ENCODE results near the gene DYNC1H1.

DYNC1H1 gene

GRCh38 chr14:101965770-101966722 is 1.7 kb downstream of the DYNC1H1 start:
- H2AFZ ChIP-seq (ENCODE audit: low read depth): no peak overlapping the region
- H3K36me3 ChIP-seq (ENCODE audit: insufficient read depth): peaks cover 5% of the 10 kb centered on the region; the same call in 1 of the 2 replicates
- H3K4me3 ChIP-seq (IDR thresholded peaks at IDR 0.05; ENCODE audit: insufficient read depth, low read depth, low read length): no peak overlapping the region
- H4K20me1 ChIP-seq (ENCODE audit: insufficient read depth): peaks cover 6% of the 10 kb centered on the region; the same call in 1 of the 2 replicates
- no peaks in the 10 kb centered on the region for H3K27me3 ChIP-seq (ENCODE audit: insufficient read depth, low read depth)
- peaks cover 37% of the 10 kb centered on the region for H3K4me1 ChIP-seq (ENCODE audit: low read depth, poor library complexity, severe bottlenecking)
- peak overlapping the region; percentile 91 for H3K4me2 ChIP-seq
- H3K9ac ChIP-seq: peak overlapping the region; percentile 82
- peak overlapping the region; percentile 76 for H3K27ac ChIP-seq
- peaks cover 66% of the 10 kb centered on the region for H3K79me2 ChIP-seq (ENCODE audit: insufficient read depth, low read depth)
- no peak for TF ChIP-seq CTCF (conservative IDR thresholded peaks at IDR 0.05; ENCODE audit: low read depth, low read length)

GRCh38 chr14:101966742-101967141 is 2.4 kb downstream of the DYNC1H1 start:
- no peak for TF ChIP-seq CTCF (conservative IDR thresholded peaks at IDR 0.05; ENCODE audit: low read depth, low read length)
- Histone ChIP-seq H2AFZ (ENCODE audit: low read depth) (no peak overlapping the region), H4K20me1 (ENCODE audit: insufficient read depth) (peaks cover 6% of the 10 kb centered on the region; the same call in 1 of the 2 replicates), H3K4me3 (IDR thresholded peaks at IDR 0.05; ENCODE audit: insufficient read depth, low read depth, low read length) (no peak overlapping the region), H3K9ac (peak overlapping the region; percentile 82), H3K79me2 (ENCODE audit: insufficient read depth, low read depth) (peaks cover 73% of the 10 kb centered on the region), H3K4me1 (ENCODE audit: low read depth, poor library complexity, severe bottlenecking) (peaks cover 33% of the 10 kb centered on the region), H3K4me2 (peak overlapping the region; percentile 91), H3K27me3 (ENCODE audit: insufficient read depth, low read depth) (no peaks in the 10 kb centered on the region), H3K36me3 (ENCODE audit: insufficient read depth) (peaks cover 5% of the 10 kb centered on the region; the same call in 1 of the 2 replicates), H3K27ac (peak overlapping the region; percentile 76)

GRCh38 chr14:101968186-101968585 is 3.8 kb downstream of the DYNC1H1 start:
- no peak overlapping the region for H3K9ac ChIP-seq
- TF ChIP-seq CTCF (conservative IDR thresholded peaks at IDR 0.05; ENCODE audit: low read depth, low read length): no peak
- H3K4me3 ChIP-seq (IDR thresholded peaks at IDR 0.05; ENCODE audit: insufficient read depth, low read depth, low read length): no peak overlapping the region
- H2AFZ ChIP-seq (ENCODE audit: low read depth): no peak overlapping the region
- H3K4me1 ChIP-seq (ENCODE audit: low read depth, poor library complexity, severe bottlenecking): peaks cover 28% of the 10 kb centered on the region
- peaks cover 87% of the 10 kb centered on the region for H3K79me2 ChIP-seq (ENCODE audit: insufficient read depth, low read depth)
- H3K27ac ChIP-seq: no peak overlapping the region
- no peak overlapping the region for H3K4me2 ChIP-seq
- no peaks in the 10 kb centered on the region for H3K27me3 ChIP-seq (ENCODE audit: insufficient read depth, low read depth)
- H4K20me1 ChIP-seq (ENCODE audit: insufficient read depth): peaks cover 6% of the 10 kb centered on the region; the same call in 1 of the 2 replicates
- peaks cover 5% of the 10 kb centered on the region; the same call in 1 of the 2 replicates for H3K36me3 ChIP-seq (ENCODE audit: insufficient read depth)

GRCh38 chr14:101969481-101969880 is 5.1 kb downstream of the DYNC1H1 start:
- Histone ChIP-seq H3K9ac (no peak overlapping the region), H3K27ac (no peak overlapping the region), H3K4me1 (ENCODE audit: low read depth, poor library complexity, severe bottlenecking) (peaks cover 24% of the 10 kb centered on the region), H2AFZ (ENCODE audit: low read depth) (no peak overlapping the region), H3K36me3 (ENCODE audit: insufficient read depth) (peaks cover 5% of the 10 kb centered on the region; the same call in 1 of the 2 replicates), H3K4me3 (IDR thresholded peaks at IDR 0.05; ENCODE audit: insufficient read depth, low read depth, low read length) (no peak overlapping the region), H3K79me2 (ENCODE audit: insufficient read depth, low read depth) (peaks cover 99% of the 10 kb centered on the region), H4K20me1 (ENCODE audit: insufficient read depth) (peaks cover 6% of the 10 kb centered on the region; the same call in 1 of the 2 replicates), H3K27me3 (ENCODE audit: insufficient read depth, low read depth) (no peaks in the 10 kb centered on the region), H3K4me2 (no peak overlapping the region)
- no peak for TF ChIP-seq CTCF (conservative IDR thresholded peaks at IDR 0.05; ENCODE audit: low read depth, low read length)

Data from KMS-11 (cell line).